Measurements from ENCODE around the gene IFITM5. TPM values are rescaled to one million over a fixed set of nuclear protein-coding genes. Genes with fewer than 3 reads are reported as not detected.
A peak's percentile ranks its signal among the peaks of the same experiment; 100 is the strongest.

IFITM5 gene
- total and polyA plus RNA-seq, 9 of the 15 experiments (the other 6 are each of a cell fraction or from before 2014, with no cell fraction given) = 0.19 TPM; not detected in 8

- TF ChIP-seq, protein P1, sequence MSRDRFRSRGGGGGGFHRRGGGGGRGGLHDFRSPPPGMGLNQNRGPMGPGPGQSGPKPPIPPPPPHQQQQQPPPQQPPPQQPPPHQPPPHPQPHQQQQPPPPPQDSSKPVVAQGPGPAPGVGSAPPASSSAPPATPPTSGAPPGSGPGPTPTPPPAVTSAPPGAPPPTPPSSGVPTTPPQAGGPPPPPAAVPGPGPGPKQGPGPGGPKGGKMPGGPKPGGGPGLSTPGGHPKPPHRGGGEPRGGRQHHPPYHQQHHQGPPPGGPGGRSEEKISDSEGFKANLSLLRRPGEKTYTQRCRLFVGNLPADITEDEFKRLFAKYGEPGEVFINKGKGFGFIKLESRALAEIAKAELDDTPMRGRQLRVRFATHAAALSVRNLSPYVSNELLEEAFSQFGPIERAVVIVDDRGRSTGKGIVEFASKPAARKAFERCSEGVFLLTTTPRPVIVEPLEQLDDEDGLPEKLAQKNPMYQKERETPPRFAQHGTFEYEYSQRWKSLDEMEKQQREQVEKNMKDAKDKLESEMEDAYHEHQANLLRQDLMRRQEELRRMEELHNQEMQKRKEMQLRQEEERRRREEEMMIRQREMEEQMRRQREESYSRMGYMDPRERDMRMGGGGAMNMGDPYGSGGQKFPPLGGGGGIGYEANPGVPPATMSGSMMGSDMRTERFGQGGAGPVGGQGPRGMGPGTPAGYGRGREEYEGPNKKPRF (IDR thresholded peaks at IDR 0.05; ENCODE audit: low read depth, low read length) = no peak
- TF ChIP-seq, protein P2, sequence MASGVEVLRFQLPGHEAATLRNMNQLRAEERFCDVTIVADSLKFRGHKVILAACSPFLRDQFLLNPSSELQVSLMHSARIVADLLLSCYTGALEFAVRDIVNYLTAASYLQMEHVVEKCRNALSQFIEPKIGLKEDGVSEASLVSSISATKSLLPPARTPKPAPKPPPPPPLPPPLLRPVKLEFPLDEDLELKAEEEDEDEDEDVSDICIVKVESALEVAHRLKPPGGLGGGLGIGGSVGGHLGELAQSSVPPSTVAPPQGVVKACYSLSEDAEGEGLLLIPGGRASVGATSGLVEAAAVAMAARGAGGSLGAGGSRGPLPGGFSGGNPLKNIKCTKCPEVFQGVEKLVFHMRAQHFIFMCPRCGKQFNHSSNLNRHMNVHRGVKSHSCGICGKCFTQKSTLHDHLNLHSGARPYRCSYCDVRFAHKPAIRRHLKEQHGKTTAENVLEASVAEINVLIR (CRISPR knock-in tag; IDR thresholded peaks at IDR 0.05) = no peak
- TF ChIP-seq POLR2AphosphoS5 (IDR thresholded peaks at IDR 0.05; ENCODE audit: control insufficient read depth, insufficient read depth, low read depth, low read length) = 0 out of 2 replicates have a peak, but pooled peaks have one; percentile 17
- TF ChIP-seq NFIC (IDR thresholded peaks at IDR 0.05) = no peak
- TF ChIP-seq PYGO2 (tag; IDR thresholded peaks at IDR 0.05) = no peak
- no peak for TF ChIP-seq GABPB2 (CRISPR knock-in tag; conservative IDR thresholded peaks at IDR 0.05)
- no peak for TF ChIP-seq PHB (CRISPR knock-in tag; IDR thresholded peaks at IDR 0.05)
- TF ChIP-seq GATAD2B (IDR thresholded peaks at IDR 0.05; ENCODE audit: borderline replicate concordance) = no peak
- no peak for TF ChIP-seq ZNF124 (CRISPR knock-in tag; IDR thresholded peaks at IDR 0.05)
- TF ChIP-seq FOXP1 (CRISPR knock-in tag; IDR thresholded peaks at IDR 0.05) = 0 out of 2 replicates have a peak, but pooled peaks have one; percentile 25
- TF ChIP-seq, protein P3, sequence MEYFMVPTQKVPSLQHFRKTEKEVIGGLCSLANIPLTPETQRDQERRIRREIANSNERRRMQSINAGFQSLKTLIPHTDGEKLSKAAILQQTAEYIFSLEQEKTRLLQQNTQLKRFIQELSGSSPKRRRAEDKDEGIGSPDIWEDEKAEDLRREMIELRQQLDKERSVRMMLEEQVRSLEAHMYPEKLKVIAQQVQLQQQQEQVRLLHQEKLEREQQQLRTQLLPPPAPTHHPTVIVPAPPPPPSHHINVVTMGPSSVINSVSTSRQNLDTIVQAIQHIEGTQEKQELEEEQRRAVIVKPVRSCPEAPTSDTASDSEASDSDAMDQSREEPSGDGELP (CRISPR knock-in tag; IDR thresholded peaks at IDR 0.05; ENCODE audit: borderline replicate concordance) = 0 out of 2 replicates have a peak, but pooled peaks have one; percentile 38
- TF ChIP-seq RCOR1 (IDR thresholded peaks at IDR 0.05; ENCODE audit: borderline replicate concordance in 1 of 2, low read depth in 2 of 2, low read length in 2 of 2) = no peak
- TF ChIP-seq COPS2 (conservative IDR thresholded peaks at IDR 0.05) = no peak
- peak; percentile 46; the same call in 1 of the 2 replicates for TF ChIP-seq POLR2A (conservative IDR thresholded peaks at IDR 0.05)
- no peak for TF ChIP-seq RNF2 (IDR thresholded peaks at IDR 0.05)
- TF ChIP-seq SIN3A (IDR thresholded peaks at IDR 0.05; ENCODE audit: borderline replicate concordance in 2 of 2, control insufficient read depth in 1 of 2, low read depth in 2 of 2, low read length in 2 of 2) = 0 out of 4 replicates have a peak, but pooled peaks of 1 of the 2 experiments have one; percentile 0
- TF ChIP-seq ERF (CRISPR knock-in tag; IDR thresholded peaks at IDR 0.05) = peak; percentile 28; the same call in 1 of the 2 replicates
- peak; percentile 51 for TF ChIP-seq KDM5B (IDR thresholded peaks at IDR 0.05; ENCODE audit: insufficient replicate concordance, low read depth, low read length)
Measured at GRCh38 chr11:315051-315481, 15.7 kb upstream of the IFITM5 start (continued).

All from K562 (cell line).